ENCODE measurements around the gene MAVS.

Gene MAVS

GRCh38 chr20:3901706-3902440 lies 55.2 kb downstream of the MAVS start:
- TF ChIP-seq CSDC2 (CRISPR knock-in tag; IDR thresholded peaks at IDR 0.05) (no peak), TCF4 (CRISPR knock-in tag; IDR thresholded peaks at IDR 0.05; ENCODE audit: borderline replicate concordance) (no peak), ZNF565 (CRISPR knock-in tag; conservative IDR thresholded peaks at IDR 0.05; ENCODE audit: low read depth) (no peak), POU6F1 (CRISPR knock-in tag; IDR thresholded peaks at IDR 0.05; ENCODE audit: borderline replicate concordance, low read depth) (no peak), OSR1 (CRISPR knock-in tag; IDR thresholded peaks at IDR 0.05) (no peak), PPARA (CRISPR knock-in tag; IDR thresholded peaks at IDR 0.05; ENCODE audit: borderline replicate concordance) (no peak), RARB (CRISPR knock-in tag; IDR thresholded peaks at IDR 0.05) (no peak), TOX (CRISPR knock-in tag; IDR thresholded peaks at IDR 0.05; ENCODE audit: borderline replicate concordance) (no peak), ZNF70 (CRISPR knock-in tag; IDR thresholded peaks at IDR 0.05) (no peak), CSRNP3 (CRISPR knock-in tag; IDR thresholded peaks at IDR 0.05) (no peak), ZC3H10 (CRISPR knock-in tag; IDR thresholded peaks at IDR 0.05) (no peak), SNAI2 (CRISPR knock-in tag; IDR thresholded peaks at IDR 0.05) (no peak), BACH2 (CRISPR knock-in tag; IDR thresholded peaks at IDR 0.05; ENCODE audit: borderline replicate concordance) (no peak), ARNTL (CRISPR knock-in tag; IDR thresholded peaks at IDR 0.05; ENCODE audit: borderline replicate concordance, low read depth) (no peak), GLIS3 (CRISPR knock-in tag; IDR thresholded peaks at IDR 0.05) (no peak)
- no peak for ATAC-seq

GRCh38 chr20:3902446-3902845 lies 55.8 kb downstream of the MAVS start:
- TF ChIP-seq TCF4 (CRISPR knock-in tag; IDR thresholded peaks at IDR 0.05; ENCODE audit: borderline replicate concordance) (no peak), ESRRG (CRISPR knock-in tag; IDR thresholded peaks at IDR 0.05) (no peak), CSRNP3 (CRISPR knock-in tag; IDR thresholded peaks at IDR 0.05) (no peak), POU6F1 (CRISPR knock-in tag; IDR thresholded peaks at IDR 0.05; ENCODE audit: borderline replicate concordance, low read depth) (no peak), PPARA (CRISPR knock-in tag; IDR thresholded peaks at IDR 0.05; ENCODE audit: borderline replicate concordance) (no peak)
- ATAC-seq, result no peak

- no peak for ATAC-seq
- no peak for TF ChIP-seq POU6F1 (CRISPR knock-in tag; IDR thresholded peaks at IDR 0.05; ENCODE audit: borderline replicate concordance, low read depth)
- no peak for TF ChIP-seq PATZ1 (CRISPR knock-in tag; IDR thresholded peaks at IDR 0.05; ENCODE audit: borderline replicate concordance)
- TF ChIP-seq CSRNP3 (CRISPR knock-in tag; IDR thresholded peaks at IDR 0.05), result no peak
- no peak for TF ChIP-seq ISL1 (CRISPR knock-in tag; IDR thresholded peaks at IDR 0.05)
- TF ChIP-seq ZFP30 (CRISPR knock-in tag; IDR thresholded peaks at IDR 0.05), result no peak
- no peak for TF ChIP-seq GLIS3 (CRISPR knock-in tag; IDR thresholded peaks at IDR 0.05)
- no peak for TF ChIP-seq ZNF70 (CRISPR knock-in tag; IDR thresholded peaks at IDR 0.05)
- no peak for TF ChIP-seq TCF4 (CRISPR knock-in tag; IDR thresholded peaks at IDR 0.05; ENCODE audit: borderline replicate concordance)
- no peak for TF ChIP-seq OSR1 (CRISPR knock-in tag; IDR thresholded peaks at IDR 0.05)
- TF ChIP-seq BACH2 (CRISPR knock-in tag; IDR thresholded peaks at IDR 0.05; ENCODE audit: borderline replicate concordance), result no peak
- TF ChIP-seq CREB5 (CRISPR knock-in tag; IDR thresholded peaks at IDR 0.05; ENCODE audit: low read depth), result no peak
- TF ChIP-seq SNAI2 (CRISPR knock-in tag; IDR thresholded peaks at IDR 0.05), result no peak
Observed at GRCh38 chr20:3904224-3904623, 57.6 kb downstream of the MAVS start.
